GM18868 (cell line): ENCODE results near the gene KIDINS220.
A peak's percentile ranks its signal among the peaks of the same experiment; 100 is the strongest.

Experiments used
- ATAC-seq: cut with Tn5 transposase; IDR thresholded peaks from one replicate; pipeline ENCODE4 v1.9.1; 2021; ENCODE audit warnings: mild to moderate bottlenecking, moderate library complexity; ENCODE audit not compliant: unreplicated experiment

KIDINS220 gene

DNA sequence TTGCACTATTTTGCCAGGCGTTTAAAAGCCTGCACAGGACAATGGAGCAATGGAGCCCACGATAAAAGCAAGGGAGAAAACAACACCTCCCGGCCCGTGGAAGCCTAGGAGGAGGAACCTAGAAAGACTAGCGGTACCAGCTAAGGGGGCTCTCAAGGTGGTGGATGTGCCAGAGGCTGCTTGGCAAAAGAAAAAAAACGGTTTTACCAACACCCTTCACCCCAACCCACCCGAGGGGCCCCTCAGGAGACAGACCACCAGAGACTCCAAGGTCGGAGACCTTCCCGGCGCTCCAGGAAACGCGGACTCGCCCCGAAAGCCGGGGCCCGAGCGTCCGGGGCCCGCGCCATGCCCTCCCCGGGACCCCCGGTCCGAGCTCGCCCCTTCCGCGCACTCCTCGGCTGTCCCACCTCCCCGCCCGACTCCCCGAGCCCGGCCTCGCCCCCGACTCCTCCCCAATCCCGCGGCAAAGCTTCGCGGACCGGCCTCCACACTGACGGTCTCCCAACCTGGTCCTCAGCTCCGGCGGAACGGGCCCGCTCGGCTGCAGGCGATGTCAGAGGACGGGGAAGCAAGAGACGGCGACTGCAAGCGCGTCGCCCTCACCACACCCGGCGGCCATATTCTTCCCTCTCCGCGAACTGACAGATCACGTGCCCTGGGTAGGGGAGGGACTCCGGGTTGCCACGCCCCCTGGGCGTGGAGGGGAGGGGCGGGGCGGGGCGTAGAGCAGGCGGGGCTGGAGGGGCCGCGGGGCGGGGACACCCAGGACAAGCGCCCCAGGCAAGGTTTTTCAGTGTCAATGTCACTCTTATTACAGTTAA is at the start of gene KIDINS220:
Gene KIDINS220 (minus strand): TSS at position 643 of the 824 bp plus-strand sequence. CDS start 10,520 bp downstream, outside the sequence.
- peak; percentile 95 for ATAC-seq

DNA sequence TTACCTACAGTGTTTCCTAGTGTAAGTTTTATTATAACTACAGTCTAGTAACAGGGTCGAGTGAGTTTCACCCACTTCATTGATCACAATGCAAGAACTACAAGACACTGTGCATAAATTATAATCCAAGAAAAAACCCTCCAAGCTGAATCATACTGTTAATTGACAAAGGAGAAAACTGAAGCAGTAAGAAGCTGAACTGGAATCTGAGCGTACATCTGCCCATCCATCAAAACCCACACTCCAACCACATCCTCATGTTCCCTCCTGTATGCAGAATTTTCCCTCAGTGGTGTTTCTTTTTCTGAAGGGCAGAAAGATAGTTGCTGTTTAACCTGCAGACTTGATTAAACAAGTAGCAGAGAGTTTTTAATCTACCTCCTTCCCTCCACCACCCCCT is 49.5 kb upstream of the KIDINS220 start:
- ATAC-seq: no peak

DNA sequence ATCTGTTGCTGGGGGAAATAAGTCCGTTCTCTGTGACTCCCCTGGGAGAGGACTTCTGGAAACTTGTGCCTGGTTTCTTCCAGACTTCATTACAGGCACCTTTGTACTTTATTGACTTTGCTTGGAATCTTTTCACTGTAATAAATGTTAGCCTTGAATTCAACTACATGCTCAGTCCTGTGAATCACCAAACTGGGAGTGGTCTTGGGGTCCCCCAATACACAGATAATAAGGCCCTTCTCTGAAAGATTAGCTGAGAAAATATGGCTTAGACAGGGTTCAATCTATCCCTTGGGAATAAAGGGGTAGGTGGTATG is 48.7 kb upstream of the KIDINS220 start:
- no peak for ATAC-seq

DNA sequence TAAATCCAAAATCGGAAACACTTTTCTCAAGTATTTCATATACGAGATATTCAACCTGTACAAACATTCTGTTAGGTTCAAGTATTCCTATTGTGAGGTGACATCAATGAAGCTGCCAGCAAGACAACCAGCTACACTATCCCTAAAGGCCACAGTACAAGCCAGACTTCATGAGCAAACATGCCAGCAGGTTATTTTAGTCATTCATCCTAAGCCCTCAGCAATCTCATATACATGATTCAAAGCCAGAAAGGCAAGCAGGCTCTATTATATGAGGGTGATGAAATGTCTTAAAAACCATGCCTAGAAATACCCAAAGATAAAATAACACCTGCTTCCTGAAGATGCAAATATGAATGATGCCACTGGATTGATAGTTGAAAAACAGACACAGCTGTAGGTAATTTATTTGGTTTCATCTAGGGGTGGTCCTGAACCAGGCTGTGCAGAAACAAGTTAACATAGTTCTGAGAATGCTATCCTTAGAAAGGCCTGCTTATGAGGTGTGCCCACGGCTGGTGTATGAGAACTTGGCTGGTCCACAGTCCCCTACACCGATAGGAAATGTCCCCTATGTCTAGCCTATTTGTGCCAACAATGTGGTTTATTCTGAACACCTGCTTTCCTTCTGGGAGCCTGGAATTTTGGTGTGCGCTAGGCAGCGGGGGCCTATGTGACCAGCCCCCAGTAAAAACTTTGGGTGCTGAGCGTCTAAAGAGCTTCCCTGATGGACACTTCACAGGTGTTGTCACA is 48.2 kb upstream of the KIDINS220 start:
- no peak for ATAC-seq

DNA sequence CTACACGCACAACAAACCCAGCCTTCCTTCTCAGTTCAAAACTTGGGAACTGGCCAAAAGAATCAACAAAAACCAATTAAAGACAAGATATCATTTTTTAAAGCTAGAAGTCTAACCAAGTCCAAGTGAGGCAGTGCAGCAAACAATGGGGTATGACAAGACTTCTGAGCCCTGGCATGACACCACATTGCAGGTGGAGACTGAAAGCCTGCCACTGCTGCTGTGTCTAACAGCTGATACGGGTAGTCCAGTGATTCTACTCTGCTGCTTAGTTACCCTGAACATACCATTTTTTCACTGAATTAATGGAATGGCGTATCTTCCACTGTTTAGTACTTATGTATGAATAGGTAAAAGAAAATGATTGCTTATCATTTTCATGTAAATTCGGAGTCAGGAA is 47.4 kb upstream of the KIDINS220 start:
- ATAC-seq: no peak

DNA sequence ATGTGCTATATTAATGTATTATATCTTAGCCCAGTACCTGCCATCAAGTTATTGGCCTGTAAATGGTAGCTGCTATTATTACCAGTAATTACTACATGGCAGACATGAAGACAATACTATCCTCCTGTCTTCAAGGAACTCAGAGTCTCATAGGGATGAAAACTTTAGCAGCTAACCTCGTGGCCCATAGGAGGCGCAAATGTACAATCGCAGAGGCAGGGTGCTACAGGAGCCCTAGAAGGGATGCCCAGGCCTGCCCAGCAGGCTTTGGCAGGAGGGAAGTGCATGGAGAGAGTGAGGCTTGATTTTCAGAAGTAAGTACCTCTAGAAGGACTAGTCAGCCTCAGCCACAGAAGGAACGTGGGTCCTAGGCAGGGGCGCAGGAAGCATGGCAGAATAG is 44.7 kb upstream of the KIDINS220 start:
- ATAC-seq: no peak

DNA sequence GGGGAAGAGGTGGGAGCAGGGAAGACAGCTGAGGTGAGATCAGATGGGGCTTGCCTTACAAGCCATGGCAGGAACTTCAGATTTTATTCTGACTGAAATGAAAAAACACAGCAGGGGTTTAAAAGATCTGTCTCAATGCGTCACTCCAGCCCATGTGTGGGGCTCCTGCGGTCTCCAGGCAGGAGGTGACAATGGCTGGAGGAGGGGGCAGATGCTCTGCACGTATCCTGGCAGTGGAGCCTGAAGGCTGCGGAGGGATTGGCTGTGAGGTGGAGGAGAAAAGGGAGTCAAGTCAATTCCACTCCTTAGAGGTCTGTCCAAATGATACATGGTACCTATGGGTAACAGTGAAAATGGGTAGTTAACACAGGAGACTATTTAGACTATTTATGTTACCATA is 40.5 kb upstream of the KIDINS220 start:
- ATAC-seq: no peak

DNA sequence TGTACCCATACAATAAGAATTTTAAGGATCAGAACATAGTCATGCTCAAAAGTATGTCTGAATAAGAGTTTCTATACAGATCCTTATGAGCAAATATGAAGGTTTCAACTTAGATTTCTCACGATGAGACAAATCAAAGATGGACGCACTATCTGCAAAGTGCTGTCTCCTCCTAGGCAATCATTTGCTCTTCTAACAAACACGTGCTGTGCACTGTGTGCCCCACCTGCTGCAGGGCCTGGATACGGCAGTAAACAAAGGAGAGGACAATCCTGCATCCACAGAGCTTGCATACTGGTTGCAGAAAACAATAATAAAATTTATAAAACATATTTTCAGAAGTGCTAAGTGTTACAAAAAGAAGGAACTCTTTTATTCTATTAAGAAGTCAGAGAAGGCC is 39.9 kb upstream of the KIDINS220 start:
- ATAC-seq: no peak

DNA sequence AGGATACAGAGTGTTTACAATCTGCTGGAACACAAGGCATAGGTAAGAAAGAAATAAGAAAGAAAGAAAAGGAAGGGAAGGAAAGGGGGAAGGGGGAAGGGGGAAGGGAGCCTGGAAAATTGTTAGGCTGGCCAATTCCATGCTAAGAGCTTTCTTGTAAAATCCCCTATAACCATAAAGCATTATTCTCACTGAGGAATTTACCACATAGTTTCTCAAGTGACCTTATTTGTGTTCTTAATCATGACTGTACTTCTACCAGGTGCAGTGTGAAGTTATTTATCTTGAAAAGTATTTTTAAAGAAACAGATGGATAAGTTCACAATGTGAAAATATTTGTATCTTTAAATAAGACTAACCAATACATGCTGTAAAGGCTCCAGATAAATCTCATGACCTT is 39.2 kb upstream of the KIDINS220 start:
- ATAC-seq: no peak

DNA sequence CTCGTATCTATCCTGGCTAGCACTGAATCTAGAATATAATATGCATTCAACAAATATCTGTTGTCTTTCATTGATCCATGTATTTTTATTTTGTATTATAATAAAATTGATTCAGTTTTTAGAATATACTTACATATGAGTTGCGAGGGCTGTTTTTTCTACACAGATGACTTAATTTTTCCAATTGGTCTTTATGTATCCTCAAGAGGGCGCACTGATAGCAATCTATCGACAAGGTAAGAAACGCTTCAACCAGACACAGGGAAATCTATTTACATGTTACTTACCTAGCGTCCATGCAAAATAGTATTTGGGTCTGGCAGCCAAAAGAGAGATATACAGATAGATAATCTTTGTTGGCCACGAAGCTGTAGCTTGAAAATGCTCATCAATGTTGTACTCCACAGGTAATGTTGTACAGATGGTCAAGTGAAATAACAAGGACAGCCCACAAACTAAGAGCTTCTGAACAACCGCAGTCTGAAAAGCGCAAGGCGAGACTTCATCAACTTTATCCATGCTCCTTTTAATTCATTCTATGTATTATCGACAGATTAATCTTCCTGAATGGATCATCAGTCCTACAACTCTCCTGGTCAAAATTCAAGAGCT is 35.5 kb upstream of the KIDINS220 start:
- no peak for ATAC-seq

DNA sequence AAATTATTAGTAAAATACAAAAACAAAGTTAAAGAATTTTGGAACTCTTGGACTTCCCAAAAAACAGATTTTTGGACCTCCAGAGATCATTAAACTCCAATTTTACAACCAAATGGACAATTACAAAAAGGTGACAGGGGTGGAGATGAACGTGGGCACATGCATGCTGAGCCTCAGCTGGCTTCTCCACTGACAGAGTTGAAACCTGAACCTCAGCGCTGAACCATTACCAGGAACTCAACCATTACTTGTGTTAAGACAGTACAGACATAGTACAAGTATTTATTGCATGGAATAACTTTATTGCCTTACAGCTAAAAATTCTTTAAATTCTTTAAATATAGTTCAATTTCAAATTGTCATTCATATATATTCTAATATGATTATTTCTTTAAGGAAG is 33.0 kb upstream of the KIDINS220 start:
- no peak for ATAC-seq

DNA sequence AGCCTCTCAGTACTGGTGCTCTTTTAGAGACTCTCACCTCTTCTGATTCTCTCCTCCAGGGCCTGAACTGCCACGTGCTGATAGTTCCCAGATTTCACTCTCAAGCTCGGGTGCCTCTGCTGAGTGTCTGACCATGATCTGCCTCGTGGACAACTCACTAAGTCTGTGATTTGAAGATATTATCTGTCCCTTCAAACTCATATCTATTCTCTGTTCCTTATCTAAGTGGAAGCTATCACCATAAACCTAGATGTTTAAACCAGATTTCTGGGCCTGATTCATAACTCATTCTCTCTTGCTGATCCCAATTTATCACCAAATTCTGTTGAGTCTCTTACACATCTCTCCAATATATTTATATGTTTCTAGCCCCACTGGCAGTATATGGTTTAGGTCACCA is 29.9 kb upstream of the KIDINS220 start:
- no peak for ATAC-seq

DNA sequence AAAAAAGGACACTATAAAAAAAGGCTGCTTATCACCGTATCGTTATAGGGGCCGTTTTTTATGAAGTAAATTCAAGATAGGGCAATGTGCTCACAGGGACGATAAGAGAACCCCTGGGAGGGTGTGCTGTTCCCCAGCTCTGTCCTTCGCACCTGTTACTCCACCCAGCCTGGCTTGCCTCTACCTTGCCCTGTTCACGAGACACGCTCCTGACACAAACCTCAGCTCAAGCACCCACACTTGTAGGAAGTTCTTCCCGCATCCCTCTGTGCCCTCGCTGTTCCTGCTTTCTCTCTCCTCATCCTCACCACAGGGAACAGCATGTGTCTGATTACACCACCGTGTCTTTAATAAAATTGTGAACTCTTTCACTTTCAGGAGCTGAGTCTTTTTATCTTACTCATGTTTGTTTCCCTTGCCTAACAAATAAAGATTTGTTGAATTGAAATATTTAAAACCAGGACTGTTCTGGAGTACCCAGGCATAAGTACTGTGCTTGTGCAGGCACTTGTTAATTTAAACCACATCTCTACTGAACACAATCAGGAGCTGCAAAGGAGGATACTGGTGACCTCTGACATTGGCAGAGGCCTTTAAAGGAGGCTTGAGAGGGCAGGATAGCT is 26.0 kb upstream of the KIDINS220 start:
- ATAC-seq: no peak

DNA sequence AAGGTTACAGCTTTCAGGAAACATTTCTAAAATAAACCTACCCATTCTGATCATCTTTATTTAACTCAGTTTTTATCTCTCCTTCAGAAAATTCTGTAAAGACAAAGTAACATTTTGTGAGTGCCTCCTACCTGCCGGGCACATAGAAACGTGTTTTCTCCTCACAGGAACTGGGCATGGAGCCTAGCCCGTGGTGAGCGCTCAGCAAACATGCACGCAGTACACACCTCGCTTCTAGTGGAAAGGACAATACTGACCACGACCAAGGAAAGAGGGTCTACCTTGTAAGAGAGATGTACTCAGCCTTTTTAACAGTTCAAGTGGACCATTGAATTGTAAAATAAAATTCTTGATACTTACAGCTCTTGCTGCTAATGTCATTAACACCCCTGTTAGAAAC is 24.8 kb upstream of the KIDINS220 start:
- no peak for ATAC-seq

DNA sequence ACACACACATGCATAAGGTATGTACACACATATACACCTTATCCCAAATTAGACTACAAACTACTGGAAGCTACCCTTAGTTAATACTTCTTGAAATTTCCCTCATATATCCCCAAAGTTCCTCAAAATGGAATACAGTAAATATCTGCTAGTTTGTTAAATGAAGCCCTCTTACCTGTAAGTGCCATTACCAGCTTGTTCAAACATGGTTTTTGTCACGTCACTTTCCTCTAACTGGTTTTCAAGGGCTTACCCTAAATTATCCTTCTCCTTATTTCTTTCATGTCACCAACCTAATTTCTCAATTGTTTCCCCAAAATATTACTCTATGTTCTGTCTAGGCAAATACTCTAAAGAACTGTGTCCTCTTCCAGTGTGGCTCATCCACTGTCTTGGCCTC is 24.4 kb upstream of the KIDINS220 start:
- ATAC-seq: no peak

DNA sequence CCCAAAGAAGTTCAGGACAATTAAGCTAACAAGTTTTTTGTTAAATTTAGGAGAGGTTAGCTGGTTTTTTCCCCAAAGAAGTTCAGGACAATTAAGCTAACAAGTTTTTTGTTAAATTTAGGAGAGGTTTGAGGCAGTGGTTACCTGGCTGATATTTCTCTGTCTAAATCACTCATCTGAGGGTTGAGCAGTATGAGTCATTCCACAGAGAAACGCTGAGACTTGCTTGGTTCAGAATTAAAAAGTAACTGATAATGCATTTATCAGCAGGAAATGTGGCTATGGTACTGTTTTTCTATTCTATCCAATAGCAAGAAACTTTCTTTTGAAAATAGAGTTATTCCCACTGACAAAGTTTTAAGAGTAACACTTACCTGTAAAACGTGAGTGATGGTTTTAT is 22.8 kb upstream of the KIDINS220 start:
- ATAC-seq: no peak

DNA sequence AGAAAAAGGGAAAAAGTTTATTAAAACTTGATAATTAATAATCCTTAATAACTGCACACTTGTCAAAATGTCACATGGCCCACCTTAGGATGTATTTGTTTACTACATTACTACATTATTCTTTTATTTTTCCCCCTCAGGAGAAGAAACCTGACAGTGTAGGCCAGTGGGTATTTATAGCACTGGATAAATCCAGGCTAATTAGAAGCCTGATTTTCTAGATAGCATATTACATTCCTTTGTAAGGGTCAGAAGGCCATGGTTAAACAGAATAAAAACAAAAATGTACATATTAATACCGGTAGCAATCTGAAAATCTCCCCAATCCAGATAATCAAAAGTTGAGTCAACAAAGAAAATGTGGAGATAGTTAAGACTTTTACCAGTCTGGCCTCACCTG is 21.5 kb upstream of the KIDINS220 start:
- ATAC-seq: no peak

DNA sequence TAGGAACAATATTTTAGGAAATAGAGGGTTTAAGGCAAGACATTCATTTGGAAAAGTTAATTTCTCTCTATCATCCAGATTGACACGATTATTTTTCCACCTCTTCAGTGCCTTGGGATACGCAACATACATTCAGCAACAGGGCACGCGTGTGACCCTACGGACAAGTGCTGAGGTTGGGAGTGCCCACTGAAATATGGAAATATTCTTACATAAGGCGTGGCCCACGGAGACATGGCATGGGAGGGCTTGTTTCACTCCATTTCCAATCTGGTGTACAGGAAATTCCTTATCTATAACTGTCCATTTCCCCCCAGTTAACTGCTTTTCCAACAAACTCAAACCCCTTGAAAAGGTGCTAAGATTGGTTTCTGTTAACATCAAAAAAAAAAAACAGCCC is 20.9 kb upstream of the KIDINS220 start:
- no peak for ATAC-seq

DNA sequence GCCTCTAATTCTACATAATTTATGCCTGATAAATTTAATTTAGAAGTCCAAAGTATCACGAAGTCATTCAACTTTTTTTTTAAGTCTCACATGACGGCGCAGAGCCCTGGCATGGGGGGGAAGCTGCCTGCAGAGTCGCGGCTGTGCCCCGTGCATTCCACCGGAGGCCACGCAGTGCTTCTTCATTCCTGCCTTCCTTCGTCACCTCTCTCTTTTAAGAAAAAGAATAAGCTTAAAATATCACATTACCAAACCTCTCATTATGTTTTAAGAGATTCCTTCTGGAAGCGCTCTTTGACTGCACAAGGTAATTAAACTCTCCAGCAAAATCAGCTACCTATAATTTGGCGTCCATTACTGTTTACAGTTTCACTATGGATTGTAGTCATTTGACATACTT is 20.3 kb upstream of the KIDINS220 start:
- no peak for ATAC-seq

DNA sequence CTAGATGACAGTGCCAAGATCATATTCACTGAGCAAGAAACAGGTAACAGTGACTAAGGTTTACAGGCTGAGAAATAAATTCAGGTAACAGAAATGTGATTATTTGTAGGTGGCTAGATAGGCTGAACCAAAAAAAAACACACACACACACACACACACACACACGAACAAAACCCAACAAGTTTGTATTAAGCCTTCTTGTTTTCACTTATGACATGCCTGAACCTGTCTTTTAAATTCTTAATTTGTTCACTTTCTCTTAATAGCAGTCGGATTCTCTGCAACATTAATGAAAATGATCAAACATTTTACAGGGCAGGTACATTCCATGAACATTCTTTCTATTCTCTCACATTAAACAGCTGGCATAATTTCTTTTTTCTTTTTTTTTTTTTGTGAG is 18.8 kb upstream of the KIDINS220 start:
- ATAC-seq: no peak

DNA sequence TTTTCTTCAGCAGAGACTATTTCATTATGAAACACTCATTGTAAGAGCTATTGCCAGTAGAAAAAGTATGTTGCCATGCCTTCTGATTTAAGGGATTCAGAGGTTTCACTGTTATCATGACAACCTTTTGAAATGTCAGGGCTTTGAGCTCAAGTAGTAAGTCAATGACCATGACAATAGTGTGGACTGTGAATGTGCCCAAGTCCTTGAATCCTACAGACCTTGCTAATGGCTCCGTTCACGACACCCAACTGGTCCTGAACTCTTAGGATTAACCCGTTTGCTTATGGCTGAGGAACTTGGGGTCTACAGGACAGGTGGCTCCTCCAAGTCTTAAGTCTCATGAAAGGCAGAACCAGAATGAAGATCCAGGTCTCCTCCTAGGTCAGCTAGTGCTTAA is 17.6 kb upstream of the KIDINS220 start:
- ATAC-seq: no peak

DNA sequence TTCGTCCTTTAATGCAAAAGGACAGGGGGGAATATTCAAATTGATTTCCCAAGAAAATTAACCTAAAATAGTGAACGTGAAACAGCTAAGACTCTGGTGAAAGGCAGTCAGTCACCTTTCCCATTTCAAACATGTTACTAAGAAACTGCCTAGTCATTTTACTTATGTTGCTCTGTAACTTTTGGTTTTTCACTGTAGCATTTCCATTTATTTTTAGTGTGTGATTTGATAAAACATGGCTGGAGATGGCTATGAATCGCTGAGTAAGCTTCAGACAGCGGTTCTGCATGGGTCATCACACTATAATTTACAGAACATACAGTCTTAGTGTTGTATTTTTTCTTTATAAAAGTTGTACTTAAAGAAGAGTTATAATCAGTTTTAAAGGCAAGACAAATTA is 16.0 kb upstream of the KIDINS220 start:
- no peak for ATAC-seq
